ENCODE data around the gene CNGA4.

Gene CNGA4

DNA sequence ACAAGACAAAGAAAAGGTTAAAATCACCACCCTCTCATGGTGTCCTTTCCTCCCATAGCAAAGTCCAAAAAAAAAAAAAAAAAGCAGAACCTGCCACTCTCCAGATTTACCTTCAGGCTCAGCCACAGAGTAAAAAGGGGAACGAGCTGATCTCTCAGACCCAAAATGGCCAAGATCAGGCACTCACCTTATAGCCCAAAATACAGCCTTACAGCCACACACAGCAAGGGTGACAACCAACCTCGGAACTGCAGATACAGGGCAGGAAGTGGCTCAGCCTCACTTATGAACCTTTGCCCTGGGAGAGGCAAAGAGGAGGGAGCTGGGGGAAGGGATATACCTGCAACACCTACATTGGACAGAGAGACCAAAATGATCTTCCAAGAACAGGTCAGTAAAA, 9.0 kb upstream of the CNGA4 start:
- Histone ChIP-seq H4K20me1 (ENCODE audit: insufficient read depth, low read length) (peaks cover 37% of the 10 kb centered on the region; the same call in 1 of the 2 replicates), H3K27ac (ENCODE audit: low read length) (no peak overlapping the region), H3K9me3 (ENCODE audit: insufficient read depth, low read length, severe bottlenecking) (no peaks in the 10 kb centered on the region), H3K79me2 (ENCODE audit: insufficient read depth, low read length) (peaks cover 71% of the 10 kb centered on the region), H3K4me3 (ENCODE audit: low read depth in 1 of 2, low read length in 2 of 2) (no peak overlapping the region), H3K4me1 (ENCODE audit: insufficient read depth, low read length) (peaks cover 15% of the 10 kb centered on the region), H3K36me3 (ENCODE audit: insufficient read depth, low read length) (no peaks in the 10 kb centered on the region; the same call in 1 of the 2 replicates), H2AFZ (ENCODE audit: low read depth, low read length) (no peak overlapping the region), H3K9ac (ENCODE audit: low read depth, low read length) (no peak overlapping the region), H3K27me3 (ENCODE audit: insufficient read depth, low read length, poor library complexity) (no peaks in the 10 kb centered on the region), H3K4me2 (ENCODE audit: insufficient read depth, low read length) (no peak overlapping the region)
- TF ChIP-seq EZH2 (IDR thresholded peaks at IDR 0.05; ENCODE audit: borderline replicate concordance, low read depth, low read length, severe bottlenecking): no peak
- TF ChIP-seq, protein P1, sequence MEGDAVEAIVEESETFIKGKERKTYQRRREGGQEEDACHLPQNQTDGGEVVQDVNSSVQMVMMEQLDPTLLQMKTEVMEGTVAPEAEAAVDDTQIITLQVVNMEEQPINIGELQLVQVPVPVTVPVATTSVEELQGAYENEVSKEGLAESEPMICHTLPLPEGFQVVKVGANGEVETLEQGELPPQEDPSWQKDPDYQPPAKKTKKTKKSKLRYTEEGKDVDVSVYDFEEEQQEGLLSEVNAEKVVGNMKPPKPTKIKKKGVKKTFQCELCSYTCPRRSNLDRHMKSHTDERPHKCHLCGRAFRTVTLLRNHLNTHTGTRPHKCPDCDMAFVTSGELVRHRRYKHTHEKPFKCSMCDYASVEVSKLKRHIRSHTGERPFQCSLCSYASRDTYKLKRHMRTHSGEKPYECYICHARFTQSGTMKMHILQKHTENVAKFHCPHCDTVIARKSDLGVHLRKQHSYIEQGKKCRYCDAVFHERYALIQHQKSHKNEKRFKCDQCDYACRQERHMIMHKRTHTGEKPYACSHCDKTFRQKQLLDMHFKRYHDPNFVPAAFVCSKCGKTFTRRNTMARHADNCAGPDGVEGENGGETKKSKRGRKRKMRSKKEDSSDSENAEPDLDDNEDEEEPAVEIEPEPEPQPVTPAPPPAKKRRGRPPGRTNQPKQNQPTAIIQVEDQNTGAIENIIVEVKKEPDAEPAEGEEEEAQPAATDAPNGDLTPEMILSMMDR (IDR thresholded peaks at IDR 0.05; ENCODE audit: borderline replicate concordance, extremely low read depth, low read length, poor library complexity, severe bottlenecking): no peak
- ATAC-seq (ENCODE audit: insufficient read depth, low read depth): no peak
- no peak for DNase-seq

DNA sequence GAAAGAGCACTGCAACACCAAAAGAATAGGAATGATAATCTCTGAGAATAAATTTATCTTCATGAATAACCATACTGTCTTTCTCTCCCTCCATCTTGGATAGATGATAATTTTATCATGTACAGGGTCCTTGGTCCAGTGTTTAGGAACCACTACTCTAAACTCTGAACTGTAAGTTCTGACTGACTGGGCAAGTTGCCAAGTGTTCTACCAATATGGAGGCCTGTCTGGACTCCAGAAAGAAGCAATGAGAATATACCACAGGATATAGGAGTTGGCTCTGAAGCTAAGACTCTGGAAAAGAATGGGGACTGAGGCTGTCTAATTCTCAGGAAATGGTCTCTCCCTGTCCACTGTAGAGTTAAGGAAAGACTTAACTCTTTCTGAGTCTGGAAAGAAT, 6.0 kb upstream of the CNGA4 start:
- DNase-seq (no peak), ATAC-seq (ENCODE audit: insufficient read depth, low read depth) (no peak)
- Histone ChIP-seq H2AFZ (ENCODE audit: low read depth, low read length) (no peak overlapping the region), H3K9me3 (ENCODE audit: insufficient read depth, low read length, severe bottlenecking) (no peaks in the 10 kb centered on the region), H3K4me2 (ENCODE audit: insufficient read depth, low read length) (peak overlapping the region; percentile 93), H3K4me1 (ENCODE audit: insufficient read depth, low read length) (peaks cover 20% of the 10 kb centered on the region), H3K4me3 (ENCODE audit: low read depth in 1 of 2, low read length in 2 of 2) (peak overlapping the region in 1 of 2 experiments; percentile 72; a peak in 1 of 4 replicates), H3K27me3 (ENCODE audit: insufficient read depth, low read length, poor library complexity) (no peaks in the 10 kb centered on the region), H3K9ac (ENCODE audit: low read depth, low read length) (no peak overlapping the region), H3K79me2 (ENCODE audit: insufficient read depth, low read length) (peaks cover 58% of the 10 kb centered on the region), H4K20me1 (ENCODE audit: insufficient read depth, low read length) (peaks cover 26% of the 10 kb centered on the region; the same call in 1 of the 2 replicates), H3K36me3 (ENCODE audit: insufficient read depth, low read length) (no peaks in the 10 kb centered on the region; the same call in 1 of the 2 replicates), H3K27ac (ENCODE audit: low read length) (no peak overlapping the region)
- TF ChIP-seq EZH2 (IDR thresholded peaks at IDR 0.05; ENCODE audit: borderline replicate concordance, low read depth, low read length, severe bottlenecking): no peak
- TF ChIP-seq, protein P1 (IDR thresholded peaks at IDR 0.05; ENCODE audit: borderline replicate concordance, extremely low read depth, low read length, poor library complexity, severe bottlenecking): no peak

DNA sequence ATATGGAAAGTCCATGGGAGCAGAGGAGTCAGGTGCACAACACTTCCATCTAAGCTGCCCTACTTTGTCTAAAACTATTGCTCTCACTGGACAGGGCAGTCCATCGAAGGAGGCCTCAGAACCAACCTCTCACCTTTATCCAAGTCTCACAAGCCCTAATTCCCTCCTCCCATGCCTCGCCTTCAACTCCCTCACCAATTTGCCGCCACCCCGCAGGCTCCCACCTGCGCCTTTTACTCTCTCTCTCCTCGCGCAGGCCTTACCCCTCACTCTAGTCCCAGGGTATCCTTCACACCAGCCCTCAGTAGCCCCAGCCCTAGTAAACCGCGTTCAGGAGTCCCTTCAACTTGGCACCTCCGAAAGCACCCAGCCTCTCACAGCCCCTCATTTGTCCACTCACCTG, 4.9 kb upstream of the CNGA4 start:
- Histone ChIP-seq H3K36me3 (ENCODE audit: insufficient read depth, low read length) (no peaks in the 10 kb centered on the region; the same call in 1 of the 2 replicates), H3K4me2 (ENCODE audit: insufficient read depth, low read length) (peak overlapping the region; percentile 93), H3K4me1 (ENCODE audit: insufficient read depth, low read length) (peaks cover 20% of the 10 kb centered on the region), H3K27ac (ENCODE audit: low read length) (peak overlapping the region; percentile 61), H3K79me2 (ENCODE audit: insufficient read depth, low read length) (peaks cover 53% of the 10 kb centered on the region), H3K9ac (ENCODE audit: low read depth, low read length) (peak overlapping the region; percentile 66), H3K9me3 (ENCODE audit: insufficient read depth, low read length, severe bottlenecking) (no peaks in the 10 kb centered on the region), H2AFZ (ENCODE audit: low read depth, low read length) (peak overlapping the region; percentile 98), H3K27me3 (ENCODE audit: insufficient read depth, low read length, poor library complexity) (peaks cover 4% of the 10 kb centered on the region), H3K4me3 (ENCODE audit: low read depth in 1 of 2, low read length in 2 of 2) (peak overlapping the region; percentile 63 to 72), H4K20me1 (ENCODE audit: insufficient read depth, low read length) (peaks cover 21% of the 10 kb centered on the region; the same call in 1 of the 2 replicates)
- TF ChIP-seq, protein P1 (IDR thresholded peaks at IDR 0.05; ENCODE audit: borderline replicate concordance, extremely low read depth, low read length, poor library complexity, severe bottlenecking): no peak
- TF ChIP-seq EZH2 (IDR thresholded peaks at IDR 0.05; ENCODE audit: borderline replicate concordance, low read depth, low read length, severe bottlenecking): no peak
- peak; percentile 0; the same call in 2 of the 3 replicates for ATAC-seq (ENCODE audit: insufficient read depth, low read depth)
- DNase-seq: no peak
